ENCODE results near the gene FOXR1.

FOXR1 gene

DNA sequence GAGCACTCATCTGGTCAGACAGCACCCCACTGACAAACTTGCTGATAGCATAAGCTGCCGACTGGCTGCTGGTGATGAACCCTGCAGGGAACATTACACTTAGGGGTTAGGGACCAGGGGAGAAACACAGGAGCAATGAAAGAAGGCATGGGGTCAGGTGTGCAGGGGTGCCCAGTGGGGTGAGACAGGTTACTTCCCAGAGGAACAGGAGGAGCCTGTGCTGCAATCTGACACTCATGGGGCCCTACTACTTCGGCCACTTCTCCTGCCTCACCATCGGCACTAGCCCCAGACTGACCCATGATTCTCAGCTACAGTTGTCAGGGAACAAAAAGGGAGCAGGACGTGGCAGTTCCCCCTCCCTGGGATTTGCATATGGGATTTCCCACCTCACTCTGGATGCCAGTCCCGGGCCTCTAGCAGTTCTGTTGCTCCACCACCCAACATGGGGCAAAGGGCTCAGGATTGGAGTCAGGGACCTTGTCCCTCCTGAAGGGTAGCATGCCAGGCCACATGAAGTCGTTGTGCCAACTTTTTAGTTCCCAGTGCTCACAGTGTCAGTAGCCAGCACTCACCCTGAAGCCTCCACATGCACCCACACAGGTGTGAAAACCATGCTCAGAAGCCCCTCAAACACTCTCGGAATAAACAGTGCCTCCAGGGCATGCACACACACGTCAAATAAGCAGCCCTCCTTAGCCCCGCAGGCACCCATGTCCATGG, 56.9 kb downstream of the FOXR1 start:
- no peak for DNase-seq

GRCh38 chr11:119029069-119029339, 57.4 kb downstream of the FOXR1 start:
- DNase-seq = no peak

- no peak for DNase-seq
Measured at GRCh38 chr11:119029340-119030028, 57.9 kb downstream of the FOXR1 start.

GRCh38 chr11:119030029-119030328, 58.4 kb downstream of the FOXR1 start:
- DNase-seq = no peak

- DNase-seq = peak; percentile 96
Measured at GRCh38 chr11:119030329-119031047, 58.9 kb downstream of the FOXR1 start, which contains the start of gene SLC37A4. Gene SLC37A4 (minus strand): TSS chr11:119030877.

All from amniotic stem cell (primary cell).